ENCODE data around the gene TAF4.
"Not testable (repeated sequence)": the region's sequence is repeated elsewhere in the genome, so short reads cannot be mapped to it uniquely, and the experiment has no call there.

The TAF4 gene

DNA sequence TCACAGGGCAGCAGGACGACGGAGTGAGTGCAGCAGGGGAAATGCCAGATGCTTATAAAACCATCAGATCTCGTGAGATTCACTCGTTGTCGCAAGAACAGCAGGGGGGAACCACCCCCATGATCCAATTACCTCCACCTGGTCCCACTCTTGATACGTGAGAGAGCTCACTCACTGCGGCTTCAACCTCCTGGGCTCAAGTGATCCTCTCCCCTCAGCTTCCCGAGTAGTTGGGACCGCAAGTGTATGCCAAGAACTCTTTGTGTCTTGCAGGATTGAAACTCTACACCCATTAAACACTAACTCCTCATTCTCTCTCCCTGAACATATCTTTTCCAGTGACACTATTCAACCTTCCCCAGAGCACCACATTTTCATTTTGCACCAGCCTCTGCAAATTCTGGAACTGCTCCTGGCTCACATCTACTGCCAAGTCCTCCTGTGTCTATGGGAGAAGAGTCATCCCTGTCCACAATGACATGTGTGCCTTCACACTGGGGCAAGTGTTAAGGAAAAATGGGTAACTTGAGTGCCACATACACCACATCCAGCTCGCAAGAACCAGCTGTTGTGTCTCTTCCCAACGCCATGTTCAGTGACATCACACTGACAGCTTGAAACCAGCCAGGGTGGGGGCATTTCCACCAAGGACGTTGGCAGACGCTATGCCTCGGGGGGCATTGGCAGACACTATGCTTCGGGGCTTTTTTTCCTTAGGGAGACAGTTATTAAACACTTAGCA lies 14.7 kb upstream of the TAF4 start:
- no peak for DNase-seq (ENCODE audit: low read depth, low spot score)

DNA sequence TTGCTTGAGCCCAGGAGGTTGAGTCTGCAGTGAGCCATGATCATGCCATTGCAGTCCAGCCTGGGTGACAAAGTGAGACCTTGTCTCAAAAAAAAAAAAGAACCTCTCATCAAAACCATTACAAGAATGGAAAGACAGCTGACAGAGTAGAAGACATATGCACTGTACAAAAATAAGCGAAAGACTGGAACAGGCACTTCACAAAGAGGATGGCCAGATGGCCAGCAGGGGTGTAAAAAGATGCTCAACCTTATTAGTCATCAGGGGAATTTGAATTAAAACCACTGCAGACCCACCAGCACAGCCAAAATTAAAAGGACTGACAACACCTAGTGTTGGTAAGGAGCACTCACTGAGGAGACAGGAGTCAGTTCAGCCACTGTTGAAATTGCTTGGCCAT lies 13.5 kb upstream of the TAF4 start:
- DNase-seq (ENCODE audit: low read depth, low spot score): no peak

DNA sequence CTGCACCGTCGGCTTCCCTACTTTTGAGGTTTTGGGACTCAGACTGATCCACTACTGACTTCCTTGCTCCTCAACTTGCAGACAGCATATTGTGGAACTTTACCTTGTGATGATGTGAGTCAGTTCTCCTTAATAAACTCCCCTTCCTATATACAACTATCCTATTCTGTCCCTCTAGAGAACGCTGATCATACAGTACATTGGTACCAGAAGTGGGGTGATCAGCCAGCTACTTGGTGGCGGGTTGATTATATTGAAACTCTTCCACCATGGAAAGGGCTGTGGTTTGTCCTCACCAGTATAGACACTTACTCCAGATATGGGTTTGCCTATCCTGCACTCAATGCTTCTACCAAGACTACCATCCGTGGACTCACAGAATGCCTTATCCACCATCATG lies 7.6 kb upstream of the TAF4 start:
- no peak for DNase-seq (ENCODE audit: low read depth, low spot score)

DNA sequence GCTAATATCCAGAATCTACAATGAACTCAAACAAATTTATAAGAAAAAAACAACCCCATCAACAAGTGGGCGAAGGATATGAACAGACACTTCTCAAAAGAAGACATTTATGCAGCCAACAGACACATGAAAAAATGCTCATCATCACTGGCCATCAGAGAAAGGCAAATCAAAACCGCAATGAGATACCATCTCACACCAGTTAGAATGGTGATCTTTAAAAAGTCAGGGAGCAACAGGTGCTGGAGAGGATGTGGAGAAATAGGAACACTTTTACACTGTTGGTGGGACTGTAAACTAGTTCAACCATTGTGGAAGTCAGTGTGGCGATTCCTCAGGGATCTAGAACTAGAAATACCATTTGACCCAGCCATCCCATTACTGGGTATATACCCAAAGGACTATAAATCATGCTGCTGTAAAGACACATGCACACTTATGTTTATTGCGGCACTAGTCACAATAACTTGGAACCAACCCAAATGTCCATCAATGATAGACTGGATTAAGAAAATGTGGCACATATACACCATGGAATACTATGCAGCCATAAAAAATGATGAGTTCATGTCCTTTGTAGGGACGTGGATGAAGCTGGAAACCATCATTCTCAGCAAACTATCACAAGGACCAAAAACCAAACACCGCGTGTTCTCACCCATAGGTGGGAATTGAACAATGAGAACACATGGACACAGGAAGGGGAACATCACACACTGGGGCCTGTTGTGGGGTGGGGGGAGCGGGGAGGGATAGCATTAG lies 6.2 kb upstream of the TAF4 start:
- DNase-seq (ENCODE audit: low read depth, low spot score): not testable (repeated sequence)

DNA sequence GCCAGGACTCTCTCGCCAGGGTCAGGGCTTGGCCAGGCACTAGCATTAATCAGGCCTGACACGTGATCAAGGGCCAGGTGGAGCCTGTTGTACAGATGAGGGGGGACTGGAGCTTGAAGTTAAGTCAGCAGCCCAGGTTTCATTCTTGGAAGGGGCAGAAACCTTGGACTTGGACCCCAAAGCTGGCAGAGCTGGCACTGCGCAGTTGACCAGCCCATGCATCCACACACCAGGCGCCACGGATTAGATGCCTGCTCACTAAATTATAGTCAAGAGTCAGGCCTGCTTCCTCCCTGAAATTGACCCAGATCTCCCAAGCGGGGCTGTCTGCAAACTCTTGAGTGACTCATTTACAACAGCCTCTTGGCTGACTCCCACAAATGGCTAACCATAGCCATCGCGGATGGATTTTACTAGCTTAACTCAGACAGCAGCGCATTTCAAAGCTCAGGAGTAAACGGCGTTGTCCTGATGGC lies 4.1 kb upstream of the TAF4 start:
- DNase-seq (ENCODE audit: low read depth, low spot score): no peak

DNA sequence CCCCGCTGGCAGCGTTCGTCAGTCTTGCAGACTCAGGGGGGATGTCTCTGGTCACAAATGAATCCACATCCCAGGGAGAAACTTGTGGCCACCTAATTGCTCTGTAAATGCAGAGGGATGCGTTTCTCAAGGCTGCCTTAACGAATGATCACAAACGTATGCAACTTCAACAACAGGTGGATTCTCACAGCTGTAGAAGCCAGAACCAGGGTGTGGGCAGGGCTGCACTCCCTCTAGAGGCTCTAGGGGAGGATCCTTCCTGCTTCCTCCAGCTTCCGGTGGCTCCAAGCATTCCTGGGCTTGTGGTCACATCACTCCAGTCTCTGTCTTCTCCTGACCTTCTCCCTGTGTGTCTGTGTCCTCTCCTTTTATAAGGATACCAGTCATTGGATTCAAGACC lies 3.3 kb upstream of the TAF4 start:
- DNase-seq (ENCODE audit: low read depth, low spot score): no peak

DNA sequence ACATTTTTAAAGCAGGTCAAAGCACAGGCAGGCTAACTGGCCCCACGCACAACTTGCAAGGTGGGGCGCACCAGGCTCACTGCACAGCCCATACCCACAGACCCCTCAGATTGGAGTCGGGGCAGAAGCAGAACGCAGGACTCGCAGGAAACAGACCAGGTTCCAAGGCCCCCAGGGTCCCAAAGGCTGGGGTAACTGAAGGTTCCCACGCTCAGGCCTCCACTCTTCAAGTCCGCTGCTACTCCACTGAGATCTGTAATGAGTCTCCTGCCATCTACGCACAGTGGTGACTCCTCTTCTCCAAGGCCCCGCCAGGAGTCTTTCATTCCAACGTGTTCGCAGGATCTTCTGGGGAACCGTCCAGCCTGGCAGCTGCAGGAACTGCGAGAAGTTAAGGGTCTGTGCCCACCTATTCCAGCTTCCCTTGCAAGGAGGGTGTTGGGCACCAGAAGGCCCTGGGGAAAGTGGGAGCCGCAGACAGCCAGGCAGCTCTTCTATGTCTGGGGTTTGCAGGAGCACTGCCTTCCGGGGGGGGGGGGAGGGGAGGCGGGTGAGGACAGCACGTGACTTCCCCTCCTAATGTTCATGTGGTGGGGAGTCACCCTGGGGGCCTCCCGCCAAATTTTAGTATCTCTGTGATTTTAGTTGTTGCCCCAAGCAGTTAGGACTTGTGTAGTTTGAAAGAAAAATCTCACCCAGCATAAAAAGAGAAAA lies 2.0 kb upstream of the TAF4 start:
- DNase-seq (ENCODE audit: low read depth, low spot score): no peak

DNA sequence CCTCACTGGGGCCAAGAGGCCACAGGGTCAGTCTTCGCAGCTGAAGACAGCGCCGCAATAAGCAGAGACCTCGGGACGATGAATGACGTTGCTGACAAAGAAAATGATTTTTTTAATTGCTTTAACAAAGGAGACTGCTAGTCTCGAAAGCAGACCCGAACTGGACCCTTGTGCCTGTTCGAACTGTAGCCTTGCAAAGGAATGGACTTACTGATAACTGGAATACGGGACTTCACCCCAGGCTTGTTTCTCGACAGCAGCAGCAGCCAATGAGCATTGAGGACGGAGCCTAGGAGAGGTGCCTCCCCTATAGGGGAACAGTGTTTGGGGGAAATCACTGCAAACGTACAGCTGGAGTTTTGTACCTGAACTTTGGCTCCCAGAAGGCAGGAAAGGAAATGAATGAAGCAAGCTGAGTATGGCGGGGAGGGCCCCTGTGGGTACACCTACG lies 1.3 kb upstream of the TAF4 start:
- no peak for DNase-seq (ENCODE audit: low read depth, low spot score)

DNA sequence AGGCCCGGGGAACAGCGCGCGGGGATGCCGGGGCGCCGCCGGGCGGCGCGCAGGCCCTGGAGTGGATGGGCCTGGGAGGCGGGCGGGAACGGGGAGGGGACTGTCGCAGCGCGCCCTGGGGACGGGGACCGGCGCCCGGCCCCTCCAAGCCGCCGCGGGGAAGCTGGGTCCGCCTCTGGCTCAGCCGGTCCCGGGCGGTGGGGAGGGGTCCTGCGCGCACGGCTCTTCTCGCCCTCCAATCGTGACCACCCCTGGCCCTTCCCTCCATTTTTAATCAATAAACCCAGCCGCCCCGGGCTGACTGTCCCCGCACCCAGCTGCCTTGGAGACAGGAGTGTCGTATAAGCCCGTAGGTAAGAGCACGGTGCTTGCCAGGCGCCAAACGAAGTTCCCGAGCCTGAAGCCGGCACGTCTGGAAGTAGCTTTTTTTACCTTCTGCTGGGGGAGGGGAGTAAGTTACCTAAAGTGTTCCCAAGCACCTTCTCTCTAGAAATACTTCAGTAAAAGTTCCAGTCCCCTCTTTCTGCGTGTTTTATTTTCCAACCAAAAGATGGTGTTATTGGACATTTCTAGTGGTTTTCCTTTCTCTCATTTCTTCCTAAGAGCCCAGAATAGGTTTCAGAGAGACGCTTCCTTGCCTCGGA lies 780 bp upstream of the TAF4 start:
- DNase-seq (ENCODE audit: low read depth, low spot score): no peak

DNA sequence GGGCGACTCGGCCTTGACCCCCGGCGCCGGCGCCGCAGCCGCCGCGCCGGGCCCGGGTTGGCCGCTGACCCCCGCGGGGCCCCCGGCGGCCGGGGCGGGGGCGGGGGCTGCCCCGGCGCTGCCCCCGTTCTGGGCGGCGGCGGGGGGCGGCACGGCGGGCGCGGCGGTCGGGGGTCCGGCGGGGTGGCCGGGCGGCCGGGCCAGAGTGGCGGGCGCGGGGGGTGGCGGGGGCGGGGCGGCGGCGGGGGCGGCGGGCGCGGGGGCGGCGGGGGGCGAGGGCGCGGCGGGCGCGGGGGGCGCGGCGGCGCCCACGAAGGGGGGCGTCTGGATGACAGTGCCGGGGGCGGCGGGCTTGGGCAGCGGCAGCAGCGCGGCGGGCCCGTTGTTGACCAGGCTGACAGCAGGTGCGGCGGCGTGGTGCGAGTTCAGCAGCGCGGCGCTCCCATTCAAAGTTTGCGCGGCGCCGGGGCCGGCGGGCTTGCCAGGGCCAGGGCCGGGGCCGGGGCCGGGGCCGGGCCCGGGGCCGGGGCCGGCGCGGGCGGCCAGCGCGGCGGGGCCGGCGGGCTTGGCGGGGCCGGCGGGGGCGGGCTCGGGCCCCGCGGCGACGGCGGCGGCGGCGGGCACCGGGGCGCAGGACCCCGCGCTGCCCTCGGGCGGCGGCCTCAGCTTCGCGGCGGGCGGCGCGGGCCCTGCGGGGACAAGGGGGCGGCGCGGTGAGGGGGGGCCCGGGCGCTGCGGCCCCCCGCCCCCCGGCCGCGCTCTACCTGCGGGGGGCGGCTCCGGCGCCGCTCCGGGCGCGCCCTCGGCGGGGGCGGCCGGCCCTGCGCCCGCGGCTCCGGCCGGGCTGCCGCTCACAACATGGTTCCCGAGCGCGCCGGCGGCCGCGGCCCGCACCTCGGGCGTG lies 659 bp downstream of the TAF4 start:
- DNase-seq (ENCODE audit: low read depth, low spot score): no peak

DNA sequence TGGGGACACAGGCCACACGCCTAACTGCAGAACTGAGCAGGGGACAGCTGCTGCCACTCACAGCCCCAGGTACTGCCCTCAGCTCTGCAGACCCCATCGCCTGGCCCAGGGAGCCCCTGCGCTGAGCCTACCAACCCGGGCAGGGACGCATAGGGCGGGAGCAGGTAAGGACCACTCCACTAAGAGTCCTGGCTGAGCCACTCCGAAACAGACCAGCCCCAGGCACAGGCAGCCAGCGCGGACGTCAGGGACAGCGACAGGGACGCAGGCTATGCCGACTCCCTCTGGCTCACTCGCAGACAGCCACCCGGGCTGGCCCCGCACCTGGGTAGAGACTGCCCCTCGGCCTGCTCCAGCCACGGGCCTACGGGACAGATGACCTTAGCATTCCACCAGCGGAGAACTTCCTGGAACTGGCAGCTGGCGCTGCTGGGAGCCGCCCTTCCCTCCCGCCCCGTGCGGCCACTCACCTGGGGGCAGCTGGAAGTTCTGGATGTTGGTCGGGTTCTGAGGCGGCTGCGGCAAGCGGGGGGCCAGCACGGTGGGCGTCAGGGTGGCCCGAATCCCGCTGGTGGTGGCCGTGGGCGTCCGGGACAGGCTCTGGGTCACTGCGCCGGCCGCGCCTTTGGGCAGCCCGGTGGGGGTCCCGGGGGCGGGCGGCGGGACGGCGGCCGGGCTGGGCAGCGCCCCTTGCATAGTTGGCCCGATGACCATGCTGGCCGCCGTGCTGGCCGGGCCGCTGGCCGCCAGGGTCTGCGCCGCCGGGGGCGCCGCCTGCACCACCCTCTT lies 1.5 kb downstream of the TAF4 start:
- no peak for DNase-seq (ENCODE audit: low read depth, low spot score)

DNA sequence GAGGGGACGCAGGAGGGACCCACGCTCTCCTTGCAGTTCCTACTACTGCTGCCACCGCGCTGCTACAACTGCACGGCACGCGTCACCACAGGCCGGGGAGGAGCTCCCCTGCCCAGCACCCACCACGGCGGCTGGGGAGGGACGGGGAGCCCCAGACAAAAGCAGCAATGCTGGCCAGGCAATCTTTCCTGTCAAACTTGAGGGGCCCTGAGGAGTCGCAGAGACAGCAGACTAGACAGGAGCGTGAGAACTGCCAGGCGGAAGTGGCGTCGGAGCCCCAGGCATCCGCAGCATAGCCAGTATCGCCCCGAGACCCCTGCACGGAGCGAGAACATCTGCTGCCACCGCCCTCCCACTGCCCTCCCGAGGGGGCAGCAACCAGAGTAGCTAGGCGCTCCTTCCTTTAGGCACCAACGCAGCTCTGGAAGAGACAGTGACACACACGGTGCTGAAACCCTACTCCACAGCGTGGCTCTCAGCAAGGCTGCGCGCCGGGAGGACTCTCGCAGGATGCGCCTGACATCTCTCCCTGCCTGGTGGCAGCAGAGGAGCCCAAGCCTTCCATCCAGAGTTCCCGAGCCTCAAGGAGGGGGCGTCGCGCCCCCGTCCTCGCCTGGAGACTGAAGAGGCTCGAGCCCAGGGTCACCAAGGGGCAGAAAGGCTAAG lies 2.2 kb downstream of the TAF4 start:
- no peak for DNase-seq (ENCODE audit: low read depth, low spot score)

DNA sequence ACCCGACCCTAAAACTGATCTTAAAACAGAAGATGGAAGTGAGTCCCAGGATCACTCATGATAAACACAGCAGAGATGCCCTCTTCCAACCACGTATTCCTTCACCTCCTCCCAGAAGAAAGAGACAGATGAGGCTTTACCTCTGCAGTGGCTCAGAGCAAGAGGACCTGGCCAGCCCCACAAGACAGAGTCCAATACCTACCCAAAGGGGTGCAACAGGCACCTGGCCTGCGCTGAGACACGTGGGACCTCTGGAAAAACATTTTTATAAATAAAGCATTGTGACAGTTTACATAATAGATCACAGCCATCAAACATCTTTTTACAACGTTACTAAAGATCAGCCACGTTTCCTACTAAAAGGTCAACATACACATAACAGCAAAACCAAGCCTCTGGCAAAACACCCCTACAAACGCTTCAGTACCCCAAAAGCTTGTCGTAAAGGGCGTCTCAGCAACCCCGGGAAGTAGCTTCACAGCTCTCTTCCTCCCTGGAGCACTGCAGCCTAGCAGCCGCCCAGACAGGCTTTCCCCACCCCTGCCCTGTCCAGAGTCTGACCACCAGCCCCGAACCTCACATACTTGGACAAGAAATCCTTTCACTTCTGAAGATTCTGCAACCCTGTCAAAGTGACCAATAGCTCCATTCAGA lies 2.9 kb downstream of the TAF4 start:
- DNase-seq (ENCODE audit: low read depth, low spot score): no peak

DNA sequence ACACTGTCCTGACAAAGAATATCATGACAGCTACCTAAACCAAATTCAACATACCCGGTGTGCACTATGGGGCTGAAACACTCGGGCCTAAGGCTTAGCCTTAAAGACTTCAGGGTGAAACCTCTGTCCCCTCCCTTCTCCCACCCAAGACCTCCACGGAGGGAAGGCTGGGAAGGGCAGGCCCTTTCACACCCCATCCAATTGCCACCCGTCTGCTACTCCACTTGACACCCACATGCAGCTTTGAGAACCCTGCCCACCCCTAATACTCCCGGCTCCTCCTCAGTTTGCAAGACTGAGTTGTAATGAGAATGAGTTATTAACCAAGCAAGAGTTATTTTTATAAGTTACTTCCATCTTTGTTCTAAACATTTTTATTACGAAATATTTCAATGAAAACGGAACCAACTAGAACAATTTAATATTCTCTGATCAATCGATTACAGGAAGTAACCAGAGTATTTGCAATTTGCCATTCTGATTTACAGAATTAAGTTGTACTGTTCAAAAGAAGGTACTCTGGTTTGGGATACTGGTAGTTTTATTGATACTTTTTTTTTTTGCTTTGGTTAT lies 3.7 kb downstream of the TAF4 start:
- no peak for DNase-seq (ENCODE audit: low read depth, low spot score)

DNA sequence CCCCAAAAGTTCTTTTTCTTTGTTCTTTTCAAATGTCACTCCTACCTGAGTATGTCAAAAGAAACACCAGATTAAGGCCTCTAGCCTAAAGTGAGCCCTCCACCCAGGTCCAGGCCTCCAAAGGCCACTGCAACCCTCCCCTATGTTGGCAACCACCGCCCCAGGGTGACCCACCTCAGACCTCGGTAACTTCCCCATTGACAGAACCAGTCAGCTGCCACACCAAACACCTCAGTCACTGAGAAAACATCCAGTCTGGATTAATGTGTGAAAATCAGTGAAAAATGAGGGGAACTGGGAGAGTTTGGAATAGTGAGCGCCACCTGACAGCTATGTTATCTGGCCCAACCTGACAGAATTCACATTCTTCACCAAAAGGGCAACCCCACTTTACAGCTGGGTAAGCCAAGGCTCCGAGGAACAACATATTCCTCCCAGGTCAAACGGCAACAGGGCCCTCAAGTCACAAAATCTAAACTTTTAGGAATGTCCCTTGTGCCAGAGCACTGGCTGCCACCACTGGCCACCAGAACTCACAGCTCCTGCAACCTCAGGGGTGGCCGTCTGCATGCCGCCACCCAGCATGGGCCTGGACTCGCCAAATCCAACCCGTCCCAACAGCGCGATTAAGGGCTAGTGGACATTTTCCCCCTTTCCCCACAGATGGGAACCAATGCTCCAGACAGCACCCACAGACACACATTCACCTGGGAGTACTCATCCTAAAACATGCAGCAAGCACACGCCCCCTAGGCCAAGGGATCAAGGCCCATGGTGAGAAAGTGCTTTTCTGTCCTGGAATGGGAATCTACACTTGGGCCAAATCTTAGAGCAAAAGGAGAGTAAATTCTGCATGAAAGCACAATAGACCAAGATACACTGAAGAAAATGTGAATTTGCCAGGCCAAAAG lies 4.8 kb downstream of the TAF4 start:
- no peak for DNase-seq (ENCODE audit: low read depth, low spot score)

DNA sequence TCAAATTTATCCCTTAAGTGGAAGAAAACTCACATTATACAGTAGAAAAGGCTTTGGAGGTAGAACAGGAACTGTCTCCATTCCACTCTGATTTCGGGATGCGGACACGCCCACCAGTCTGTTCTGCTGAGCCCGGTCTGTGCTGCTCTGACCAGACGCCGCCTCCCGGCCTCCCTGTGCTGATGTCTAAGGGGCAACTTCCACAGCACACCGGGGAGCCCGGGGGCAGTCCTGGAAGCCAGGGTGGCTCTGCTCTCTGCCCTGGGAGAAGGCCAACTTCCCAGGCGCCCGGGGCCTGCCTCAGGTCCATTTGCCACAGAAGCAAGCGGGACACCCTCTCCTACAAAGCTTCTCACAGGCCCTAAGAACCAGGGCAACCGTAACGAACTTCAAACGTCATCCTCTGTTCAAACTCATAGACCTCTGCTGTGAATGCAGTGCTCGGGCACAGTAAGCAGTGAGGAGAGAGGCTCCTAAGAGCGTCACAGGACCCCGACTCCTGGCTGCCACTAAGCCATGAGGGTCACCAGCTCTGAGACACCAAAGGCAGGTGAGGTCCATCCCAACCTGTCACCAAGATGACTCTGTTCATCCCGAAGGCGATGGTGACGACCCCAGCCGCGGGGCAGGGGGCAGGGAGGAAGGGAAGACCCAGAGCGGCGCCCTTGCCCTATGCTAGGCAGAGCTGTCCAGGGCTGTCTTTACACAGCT lies 5.6 kb downstream of the TAF4 start:
- no peak for DNase-seq (ENCODE audit: low read depth, low spot score)

DNA sequence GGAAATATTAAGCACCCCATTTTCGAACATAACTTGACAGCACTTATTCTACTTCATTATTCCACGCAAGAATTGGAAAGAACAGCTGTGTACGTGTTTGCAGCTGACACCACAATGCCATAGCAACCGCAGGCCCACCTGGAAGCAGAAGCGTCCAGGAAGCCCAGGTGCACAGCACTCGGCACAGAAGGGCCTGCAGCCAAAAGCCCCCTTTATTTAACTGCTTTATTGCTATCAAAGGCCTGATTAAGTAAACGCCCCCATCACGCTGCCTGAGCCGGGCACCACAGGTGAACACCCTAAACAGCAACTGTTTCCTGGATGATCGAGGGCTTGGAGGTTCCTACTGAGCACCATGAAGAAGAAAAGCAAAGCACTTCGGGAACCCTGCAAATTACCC lies 6.3 kb downstream of the TAF4 start:
- no peak for DNase-seq (ENCODE audit: low read depth, low spot score)
